Loucy (cell line): Measurements from ENCODE around the gene ANKRD26.

Experiments
- CTCF ChIP-seq: fragments of 200-600 bp; sonication (generic); conservative IDR thresholded peaks from 2 replicates; pipeline ENCODE4 v1.5.1; 2014; ENCODE audit warnings: mild to moderate bottlenecking, antibody characterized with exemption, low read length
- EZH2phosphoT487 ChIP-seq: fragments of 200-600 bp; IDR thresholded peaks from 2 replicates; pipeline ENCODE4 v1.6.1; 2018; ENCODE audit warnings: antibody characterized with exemption, mild to moderate bottlenecking, moderate library complexity, borderline replicate concordance

DNA sequence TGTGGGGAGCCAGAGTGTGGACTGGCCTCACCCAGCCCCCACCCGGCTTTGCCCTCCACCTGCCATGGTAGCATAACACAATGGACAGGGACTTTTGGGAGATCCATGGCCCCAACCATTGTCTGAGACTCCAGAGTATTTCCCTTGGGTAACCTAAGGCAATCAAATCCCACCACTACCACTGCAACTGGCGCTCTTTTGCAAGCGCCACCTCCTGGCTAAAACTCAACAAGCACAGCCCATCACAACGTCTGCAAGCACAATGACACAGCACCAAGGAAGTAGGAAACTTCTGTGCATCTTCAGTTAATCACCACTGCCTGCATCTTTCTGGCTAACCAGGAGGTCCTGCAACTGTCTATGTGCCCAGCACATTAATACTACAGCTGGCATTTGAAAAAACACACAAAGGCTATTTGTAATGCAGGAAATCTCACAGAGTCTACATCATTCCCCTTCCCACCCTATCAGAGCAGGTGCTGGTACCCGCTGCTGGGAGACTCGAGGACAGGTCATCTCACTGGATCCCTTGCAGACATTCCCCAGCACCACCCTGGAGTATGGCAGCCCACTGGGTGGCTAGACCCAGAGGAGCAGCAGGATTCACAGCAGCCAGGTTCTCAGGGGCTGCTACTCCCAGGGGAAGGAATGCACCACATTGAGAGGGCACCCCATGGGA lies 27.7 kb downstream of the ANKRD26 start:
- peak; percentile 45 for TF ChIP-seq CTCF
- no peak for TF ChIP-seq EZH2phosphoT487
